RWPE2 (cell line): ENCODE results near the gene FBXL2.

Source experiments
- ATAC-seq: fragments of 200-7000 bp; cut with Tn5 transposase; 3 replicates; pipeline ENCODE4 v1.9.1; 2021; ENCODE audit warnings: low read depth
- DNase-seq: peaks from one replicate; pipeline ENCODE4 v3.0.0-alpha.2; 2020; ENCODE audit warnings: low spot score
- H3K27ac ChIP-seq: fragments of 450-650 bp; 2 replicates; pipeline ENCODE4 v1.5.1; 2017; ENCODE audit warnings: mild to moderate bottlenecking; ENCODE audit not compliant: poor library complexity, severe bottlenecking
- H3K27me3 ChIP-seq: fragments of 250-450 bp; sonication (Bioruptor Pico); 2 replicates; pipeline ENCODE4 v1.5.1; 2021; ENCODE audit warnings: mild to moderate bottlenecking, moderate library complexity; ENCODE audit not compliant: insufficient read depth, poor library complexity, severe bottlenecking
- H3K36me3 ChIP-seq: fragments of 250-450 bp; sonication (Bioruptor Pico); 2 replicates; pipeline ENCODE4 v1.5.1; 2020; ENCODE audit warnings: low read depth, mild to moderate bottlenecking, moderate library complexity
- H3K4me1 ChIP-seq: fragments of 250-450 bp; sonication (Bioruptor Pico); 2 replicates; pipeline ENCODE4 v1.5.1; 2021; ENCODE audit warnings: mild to moderate bottlenecking, moderate library complexity; ENCODE audit not compliant: insufficient read depth, poor library complexity, severe bottlenecking
- H3K4me3 ChIP-seq: fragments of 250-450 bp; sonication (Bioruptor Pico); 2 replicates; pipeline ENCODE4 v1.5.1; 2021; ENCODE audit warnings: mild to moderate bottlenecking, moderate library complexity; ENCODE audit not compliant: severe bottlenecking
- H3K9me3 ChIP-seq: fragments of 250-450 bp; sonication (Bioruptor Pico); 2 replicates; pipeline ENCODE4 v1.5.1; 2021; ENCODE audit warnings: mild to moderate bottlenecking, moderate library complexity; ENCODE audit not compliant: severe bottlenecking
- CTCF ChIP-seq: fragments of 450-650 bp; IDR thresholded peaks from one replicate; pipeline ENCODE4 v1.5.1; 2017; ENCODE audit warnings: mild to moderate bottlenecking, moderate library complexity; ENCODE audit not compliant: poor library complexity, severe bottlenecking

The FBXL2 gene

GRCh38 chr3:33233884-33234283 is 43.4 kb upstream of the FBXL2 start:
- H3K4me3 ChIP-seq: no peak overlapping the region
- no peaks in the 10 kb centered on the region for H3K27me3 ChIP-seq
- DNase-seq (no peak), ATAC-seq (no peak)
- TF ChIP-seq CTCF: no peak
- H3K4me1 ChIP-seq: no peaks in the 10 kb centered on the region
- no peaks in the 10 kb centered on the region for H3K36me3 ChIP-seq
- H3K27ac ChIP-seq: no peak overlapping the region
- no peaks in the 10 kb centered on the region for H3K9me3 ChIP-seq

- ATAC-seq: no peak
- no peak for DNase-seq
- no peak overlapping the region for H3K27ac ChIP-seq
- TF ChIP-seq CTCF: no peak
- no peaks in the 10 kb centered on the region for H3K9me3 ChIP-seq
- no peak overlapping the region for H3K4me3 ChIP-seq
- no peaks in the 10 kb centered on the region for H3K4me1 ChIP-seq
- H3K27me3 ChIP-seq: no peaks in the 10 kb centered on the region
- H3K36me3 ChIP-seq: no peaks in the 10 kb centered on the region
Measured at GRCh38 chr3:33236005-33236404, 41.2 kb upstream of the FBXL2 start.

GRCh38 chr3:33237439-33237838 is 39.8 kb upstream of the FBXL2 start:
- no peak for ATAC-seq
- Histone ChIP-seq H3K4me1 (no peaks in the 10 kb centered on the region), H3K4me3 (no peak overlapping the region), H3K27ac (no peak overlapping the region), H3K9me3 (no peaks in the 10 kb centered on the region), H3K36me3 (no peaks in the 10 kb centered on the region), H3K27me3 (no peaks in the 10 kb centered on the region)
- no peak for DNase-seq
- no peak for TF ChIP-seq CTCF

GRCh38 chr3:33238923-33239322 is 38.3 kb upstream of the FBXL2 start:
- no peak overlapping the region for H3K4me3 ChIP-seq
- no peak overlapping the region for H3K27ac ChIP-seq
- DNase-seq: no peak
- no peaks in the 10 kb centered on the region for H3K4me1 ChIP-seq
- no peaks in the 10 kb centered on the region for H3K27me3 ChIP-seq
- no peak for ATAC-seq
- H3K9me3 ChIP-seq: no peaks in the 10 kb centered on the region
- no peak for TF ChIP-seq CTCF
- H3K36me3 ChIP-seq: no peaks in the 10 kb centered on the region

GRCh38 chr3:33240261-33240660 is 37.0 kb upstream of the FBXL2 start:
- Histone ChIP-seq H3K4me1 (no peaks in the 10 kb centered on the region), H3K36me3 (no peaks in the 10 kb centered on the region), H3K27me3 (no peaks in the 10 kb centered on the region), H3K27ac (no peak overlapping the region), H3K4me3 (no peak overlapping the region), H3K9me3 (no peaks in the 10 kb centered on the region)
- DNase-seq (no peak), ATAC-seq (no peak)
- no peak for TF ChIP-seq CTCF
